MCF 10A (cell line): ENCODE measurements around the gene LMTK2. TPM values are rescaled to one million over a fixed set of nuclear protein-coding genes. Genes with fewer than 3 reads are reported as not detected.

ENCODE experiments used
- BruUV-seq: library from RNA; stranded (reverse); fragments of 400-500 nt; replicated peaks from 2 replicates; lab custom pipeline; 2021; lab: Mats Ljungman, UMichigan
- CTCF ChIA-PET: fragments of 300-600 bp; sonication (Branson Sonifier 250); formaldehyde crosslinking; extraction: SDS; loops from one replicate; lab custom pipeline; 2021; ENCODE audit warnings: antibody characterized with exemption, inconsistent platforms; lab: Yijun Ruan, JAX
- POLR2A ChIA-PET: fragments of 300-600, 350-650 bp; sonication (Branson Sonifier 250); formaldehyde crosslinking; extraction: SDS; loops from one replicate; lab custom pipeline; 2020; ENCODE audit warnings: antibody characterized with exemption, inconsistent platforms; lab: Yijun Ruan, JAX
- DNase-seq: peaks from one replicate; pipeline ENCODE4 v3.0.0-alpha.2; 2018; ENCODE audit not compliant: unreplicated experiment
- H3K27ac Mint-ChIP-seq: one replicate; pipeline ENCODE4 v1.8.0; 2022; ENCODE audit warnings: mild to moderate bottlenecking, low read depth, mixed read lengths; ENCODE audit not compliant: unreplicated experiment
- H3K27me3 Mint-ChIP-seq: one replicate; pipeline ENCODE4 v1.8.0; 2022; ENCODE audit warnings: mixed read lengths; ENCODE audit not compliant: insufficient read depth, unreplicated experiment
- H3K36me3 Mint-ChIP-seq: one replicate; pipeline ENCODE4 v1.8.0; 2022; ENCODE audit warnings: mild to moderate bottlenecking, moderate library complexity, mixed read lengths; ENCODE audit not compliant: insufficient read depth, unreplicated experiment
- H3K4me1 Mint-ChIP-seq: one replicate; pipeline ENCODE4 v1.8.0; 2022; ENCODE audit warnings: mixed read lengths; ENCODE audit not compliant: insufficient read depth, unreplicated experiment
- H3K4me3 Mint-ChIP-seq: one replicate; pipeline ENCODE4 v1.8.0; 2022; ENCODE audit warnings: mild to moderate bottlenecking, moderate library complexity, mixed read lengths; ENCODE audit not compliant: unreplicated experiment
- H3K9me3 Mint-ChIP-seq: one replicate; pipeline ENCODE4 v1.8.0; 2022; ENCODE audit warnings: mixed read lengths; ENCODE audit not compliant: unreplicated experiment
- intact Hi-C: fragments of 100-400 bp; cut with micrococcal nuclease; formaldehyde crosslinking; loops from 2 replicates; pipeline ENCODE4 v1.14.1; 2022
- total RNA-seq: library from RNA; stranded (reverse); gene quantifications from 2 replicates; pipeline ENCODE4 v1.2.3, GENCODE V29; 2022
- TF ChIP-seq, protein P1 (sequence below): fragments of 200-600 bp; IDR thresholded peaks from one replicate; pipeline ENCODE4 v1.8.0; 2022; ENCODE audit warnings: antibody characterized with exemption, mild to moderate bottlenecking; ENCODE audit not compliant: unreplicated experiment

The LMTK2 gene
- total RNA-seq, 1 experiment from 2014 or later, result 16.8 TPM

GRCh38 chr7:98105942-98106544, 619 bp upstream of the LMTK2 start:
- peak overlapping the region; percentile 79 for H3K27ac Mint-ChIP-seq
- H3K9me3 Mint-ChIP-seq, result peaks cover 2% of the 10 kb centered on the region
- no peaks in the 10 kb centered on the region for H3K36me3 Mint-ChIP-seq
- intact Hi-C loops, result loop anchor here (1.0 kb wide), 2 partner anchors 62 to 85 kb away; no protein-coding TSS in a partner anchor
- peak overlapping the region; percentile 90 for H3K4me3 Mint-ChIP-seq
- TF ChIP-seq, protein P1, sequence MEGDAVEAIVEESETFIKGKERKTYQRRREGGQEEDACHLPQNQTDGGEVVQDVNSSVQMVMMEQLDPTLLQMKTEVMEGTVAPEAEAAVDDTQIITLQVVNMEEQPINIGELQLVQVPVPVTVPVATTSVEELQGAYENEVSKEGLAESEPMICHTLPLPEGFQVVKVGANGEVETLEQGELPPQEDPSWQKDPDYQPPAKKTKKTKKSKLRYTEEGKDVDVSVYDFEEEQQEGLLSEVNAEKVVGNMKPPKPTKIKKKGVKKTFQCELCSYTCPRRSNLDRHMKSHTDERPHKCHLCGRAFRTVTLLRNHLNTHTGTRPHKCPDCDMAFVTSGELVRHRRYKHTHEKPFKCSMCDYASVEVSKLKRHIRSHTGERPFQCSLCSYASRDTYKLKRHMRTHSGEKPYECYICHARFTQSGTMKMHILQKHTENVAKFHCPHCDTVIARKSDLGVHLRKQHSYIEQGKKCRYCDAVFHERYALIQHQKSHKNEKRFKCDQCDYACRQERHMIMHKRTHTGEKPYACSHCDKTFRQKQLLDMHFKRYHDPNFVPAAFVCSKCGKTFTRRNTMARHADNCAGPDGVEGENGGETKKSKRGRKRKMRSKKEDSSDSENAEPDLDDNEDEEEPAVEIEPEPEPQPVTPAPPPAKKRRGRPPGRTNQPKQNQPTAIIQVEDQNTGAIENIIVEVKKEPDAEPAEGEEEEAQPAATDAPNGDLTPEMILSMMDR, result no peak
- H3K27me3 Mint-ChIP-seq, result no peaks in the 10 kb centered on the region
- no TSS peak for BruUV-seq
- peaks cover 12% of the 10 kb centered on the region for H3K4me1 Mint-ChIP-seq
- ChIA-PET CTCF (interaction anchor here (0.5 to 3.9 kb wide), 29 partner anchors 9 to 687 kb away, joined by 3 to 87 read pairs (median 4); no protein-coding TSS in a partner anchor), POLR2A (interaction anchor here (0.6 to 1.8 kb wide), 10 partner anchors 9 to 74 kb away, joined by 3 to 8 read pairs (median 4); no protein-coding TSS in a partner anchor)
- DNase-seq, result peak; percentile 24

- no peaks in the 10 kb centered on the region for H3K27me3 Mint-ChIP-seq
- H3K4me3 Mint-ChIP-seq, result peak overlapping the region; percentile 90
- peak overlapping the region; percentile 79 for H3K27ac Mint-ChIP-seq
- POLR2A ChIA-PET, result interaction anchor here (0.6 to 2.3 kb wide), 8 partner anchors 10 to 59 kb away, joined by 3 to 37 read pairs (median 4); no protein-coding TSS in a partner anchor
- intact Hi-C loops, result no loop called here
- no peaks in the 10 kb centered on the region for H3K9me3 Mint-ChIP-seq
- CTCF ChIA-PET, result interaction anchor here (0.6 to 5.4 kb wide), 9 partner anchors 10 to 964 kb away, joined by 3 to 37 read pairs (median 4); no protein-coding TSS in a partner anchor
- no TSS peak for BruUV-seq
- TF ChIP-seq, protein P1, result no peak
- H3K36me3 Mint-ChIP-seq, result no peaks in the 10 kb centered on the region
- peaks cover 12% of the 10 kb centered on the region for H3K4me1 Mint-ChIP-seq
- no peak for DNase-seq
Observed at GRCh38 chr7:98107313-98107721, 655 bp downstream of the LMTK2 start.

DNA sequence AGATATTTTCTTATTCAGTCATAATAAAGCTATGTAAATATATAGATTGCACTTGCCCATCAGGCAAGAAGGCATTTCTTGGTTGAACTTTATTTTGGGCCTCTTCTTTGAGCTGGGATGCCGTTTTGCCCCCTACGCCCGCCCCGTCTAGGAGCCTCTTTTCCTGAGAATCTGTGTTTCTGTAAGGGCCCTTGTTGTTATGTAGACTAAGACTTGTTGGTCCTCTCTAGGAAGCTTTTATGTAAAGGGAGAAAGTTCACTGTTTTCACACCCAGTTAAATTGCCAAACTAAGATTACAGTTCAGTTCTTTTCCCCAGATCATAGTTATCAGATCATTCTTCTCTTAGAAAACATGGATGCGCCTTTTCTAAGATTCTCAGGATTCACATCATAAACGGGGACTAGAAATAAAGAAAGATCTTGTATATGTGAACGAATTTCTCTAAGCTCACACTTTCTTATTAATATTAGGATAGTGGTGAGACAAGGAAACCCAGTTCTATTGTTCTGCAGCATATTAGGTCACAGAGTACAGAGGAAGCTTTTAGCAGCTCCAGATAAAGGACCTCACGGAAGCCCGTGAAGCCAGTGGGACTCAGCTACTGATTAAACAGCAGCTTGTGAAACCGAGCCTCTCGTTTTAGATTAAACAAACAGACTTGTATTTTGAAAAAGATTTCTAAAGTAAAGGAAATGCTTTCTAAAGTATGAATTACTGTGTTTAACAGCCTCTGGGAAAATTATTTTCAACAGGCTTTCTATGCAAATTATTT, 3.8 kb downstream of the LMTK2 start:
- Mint-ChIP-seq H3K4me1 (peaks cover 18% of the 10 kb centered on the region), H3K27ac (no peak overlapping the region), H3K4me3 (no peak overlapping the region), H3K36me3 (no peaks in the 10 kb centered on the region), H3K27me3 (no peaks in the 10 kb centered on the region), H3K9me3 (no peaks in the 10 kb centered on the region)
- no peak for DNase-seq
- TSS peak; percentile 1 for BruUV-seq
- intact Hi-C loops, result no loop called here
- TF ChIP-seq, protein P1, result no peak
- ChIA-PET POLR2A (interaction anchor here (0.7 to 2.5 kb wide), 7 partner anchors 9 to 61 kb away, joined by 3 to 22 read pairs (median 3); no protein-coding TSS in a partner anchor), CTCF (interaction anchor here (0.6 to 5.4 kb wide), 10 partner anchors 9 to 167 kb away, joined by 3 to 37 read pairs (median 10); no protein-coding TSS in a partner anchor)
